GM19043 (cell line): ENCODE data around the gene AFAP1L2.
"Not testable (repeated sequence)": the region's sequence is repeated elsewhere in the genome, so short reads cannot be mapped to it uniquely, and the experiment has no call there.

Experiments
- ATAC-seq: cut with Tn5 transposase; IDR thresholded peaks from one replicate; pipeline ENCODE4 v1.9.1; 2021; ENCODE audit warnings: low read depth; ENCODE audit not compliant: unreplicated experiment

AFAP1L2 gene

DNA sequence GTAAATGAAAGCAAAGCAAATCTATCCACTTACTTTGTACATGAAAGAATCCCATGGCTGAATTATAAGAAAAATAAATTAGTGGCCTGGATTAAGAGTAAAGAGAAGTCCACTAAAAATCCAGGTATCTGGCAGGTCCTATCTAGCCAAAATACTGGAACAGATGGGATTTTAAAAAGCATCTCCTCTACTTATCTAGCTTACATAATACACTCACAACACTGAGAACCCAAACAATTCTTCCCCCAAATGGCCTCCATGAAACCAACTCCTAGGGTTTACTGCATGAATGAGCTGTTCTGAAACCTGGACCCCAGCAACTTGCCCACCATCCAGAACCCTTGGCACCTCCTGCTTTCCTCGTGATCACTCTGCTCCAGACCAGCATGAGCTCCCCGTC, 61.3 kb downstream of the AFAP1L2 start:
- no peak for ATAC-seq

DNA sequence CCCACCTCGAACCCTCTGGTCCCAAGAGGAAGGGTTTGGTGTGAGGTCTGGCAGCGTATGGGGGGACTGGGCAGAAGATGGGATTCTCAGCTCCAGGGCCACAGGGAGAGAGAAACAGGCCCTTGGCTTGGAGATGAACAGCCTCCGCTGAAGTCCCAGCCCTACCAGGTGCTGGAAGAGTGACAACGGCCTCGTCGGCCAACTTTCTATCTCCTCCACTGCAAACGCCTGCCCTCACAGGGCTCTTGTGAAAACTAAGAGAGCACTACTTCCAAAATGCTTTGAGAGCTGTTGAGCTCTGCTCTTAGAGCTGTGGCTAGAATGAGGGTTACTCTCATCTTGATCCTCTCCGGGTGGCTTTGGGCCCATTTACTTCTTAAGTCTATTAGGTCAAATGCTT, 63.5 kb downstream of the AFAP1L2 start:
- no peak for ATAC-seq

DNA sequence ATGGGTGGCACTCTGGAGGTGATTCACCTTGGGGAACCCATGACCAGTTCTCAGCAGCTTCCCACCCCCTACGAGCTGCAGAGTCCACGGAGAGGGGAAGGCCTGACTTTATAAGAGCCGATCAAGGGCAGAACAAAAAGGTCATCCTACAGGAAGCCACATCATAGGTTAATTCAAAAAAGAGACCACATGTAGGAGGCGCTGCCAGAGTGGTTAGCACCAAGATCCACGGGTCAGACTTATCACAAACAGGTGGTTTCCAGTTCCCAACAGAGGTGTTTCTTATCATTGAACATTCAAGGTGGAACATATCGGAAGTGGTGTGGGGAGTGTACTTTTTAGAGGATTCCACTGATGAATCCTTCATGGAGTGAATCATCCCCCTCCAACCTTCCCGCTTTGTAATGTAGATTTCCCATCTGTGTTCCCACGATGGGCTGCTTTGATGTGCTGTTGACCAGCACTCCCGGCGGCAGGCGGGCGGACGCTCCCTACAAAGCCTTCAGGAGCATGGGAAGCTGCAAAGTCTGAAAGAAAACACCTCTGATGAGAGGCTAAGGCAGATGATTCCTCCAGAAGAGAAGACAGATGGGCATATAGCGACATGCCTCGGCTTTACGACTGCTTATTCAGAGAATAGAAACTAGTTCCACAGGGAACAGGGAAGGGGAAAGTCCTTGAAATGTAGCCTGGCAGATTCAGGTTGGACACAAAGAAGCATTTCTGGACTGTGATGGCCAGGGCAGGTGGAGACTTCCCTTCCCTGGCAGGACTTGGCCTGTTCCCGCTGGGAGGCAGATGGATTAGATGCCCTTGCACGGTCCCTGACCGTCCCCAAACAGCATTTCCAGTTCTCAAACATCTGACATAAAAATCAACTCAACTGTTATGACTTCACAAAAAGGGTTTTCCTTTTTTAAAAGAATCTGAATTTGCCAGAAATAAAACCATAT, 66.5 kb downstream of the AFAP1L2 start:
- no peak for ATAC-seq

DNA sequence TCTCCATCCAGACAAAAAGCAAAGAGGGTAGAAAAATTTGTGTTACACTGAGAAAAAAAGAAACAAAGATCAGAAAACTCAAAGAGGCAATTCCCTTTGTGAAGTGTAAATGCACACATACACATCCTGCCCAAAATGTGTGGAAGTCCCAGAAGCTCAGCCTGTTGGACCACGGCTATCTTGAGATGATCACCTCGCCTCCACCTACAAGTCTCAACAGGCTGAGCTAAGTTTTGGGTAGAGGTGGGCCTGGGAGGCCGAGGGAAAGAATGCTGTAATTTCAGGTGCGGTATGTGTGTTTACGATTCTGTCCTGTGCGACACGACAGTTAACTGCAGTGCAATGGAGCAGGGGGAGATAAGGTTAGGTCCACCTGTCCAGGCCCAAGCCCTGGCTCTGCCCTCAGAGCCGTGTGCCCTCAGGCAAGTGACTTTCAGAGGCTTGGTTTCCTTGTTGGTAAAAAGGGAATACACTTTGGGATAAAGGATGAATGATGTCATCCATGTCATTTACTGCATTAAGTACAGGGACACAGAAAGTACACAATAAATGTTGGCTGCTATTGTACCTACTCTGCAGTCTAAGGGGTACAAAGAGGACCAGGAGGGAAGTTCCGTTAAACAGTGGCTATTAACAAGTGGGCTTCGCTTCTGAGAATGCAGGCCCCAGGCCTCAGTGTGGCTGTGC, 67.3 kb downstream of the AFAP1L2 start:
- ATAC-seq = no peak

DNA sequence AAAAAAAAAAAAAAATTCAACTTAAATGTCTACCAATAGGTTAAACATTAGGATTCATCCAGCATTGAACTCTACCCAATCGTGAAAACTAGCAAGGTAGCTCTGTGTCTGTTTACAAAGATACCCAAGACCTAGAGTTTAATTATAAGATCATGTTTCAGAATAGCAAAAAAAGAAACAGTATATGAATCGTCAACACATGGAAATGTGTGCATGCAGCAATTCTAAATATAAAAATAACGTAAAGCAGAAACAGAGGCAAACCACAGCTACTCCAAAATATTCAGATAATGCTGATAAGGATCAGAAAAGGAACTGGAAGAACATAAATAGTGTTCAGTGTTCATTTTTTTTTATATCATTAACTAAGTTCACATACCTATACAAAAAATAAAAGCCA, 68.7 kb downstream of the AFAP1L2 start:
- no peak for ATAC-seq

DNA sequence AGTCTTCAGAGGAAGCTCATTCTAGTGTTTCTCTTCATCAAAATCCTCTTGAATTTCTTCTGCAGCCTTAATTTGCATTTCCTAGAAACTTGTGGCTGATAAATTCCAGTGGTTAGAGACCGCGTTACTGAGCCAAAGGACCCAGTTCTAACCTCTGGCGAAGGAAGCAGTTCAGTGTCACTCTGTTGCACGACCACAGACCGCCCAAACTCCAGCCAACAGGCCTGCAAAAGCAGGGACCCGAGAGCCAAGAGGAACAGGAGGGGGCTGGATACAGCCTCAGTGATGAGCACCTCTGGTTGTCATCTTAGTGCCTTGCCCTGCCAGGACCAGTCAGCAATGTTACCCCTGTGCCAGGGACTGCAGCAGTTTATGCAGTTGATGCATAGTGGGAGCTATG, 70.0 kb downstream of the AFAP1L2 start:
- no peak for ATAC-seq

DNA sequence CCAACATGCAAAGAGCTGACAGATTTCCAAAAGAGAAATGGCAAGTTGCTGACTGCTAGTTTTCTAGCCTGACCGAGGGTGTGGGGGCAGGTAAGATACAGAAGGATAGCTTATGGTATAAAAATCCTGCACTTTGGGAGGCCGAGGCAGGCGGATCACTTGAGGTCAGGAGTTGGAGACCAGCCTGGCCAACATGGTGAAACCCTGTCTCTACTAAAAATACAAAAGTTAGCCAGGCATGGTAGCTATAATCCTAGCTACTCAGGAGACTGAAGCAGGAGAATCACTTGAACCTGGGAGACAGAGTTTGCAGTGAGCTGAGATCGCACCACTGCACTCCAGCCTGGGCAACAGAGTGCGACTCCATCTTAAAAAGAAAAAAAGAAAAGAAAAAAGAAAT, 70.9 kb downstream of the AFAP1L2 start:
- ATAC-seq = not testable (repeated sequence)

DNA sequence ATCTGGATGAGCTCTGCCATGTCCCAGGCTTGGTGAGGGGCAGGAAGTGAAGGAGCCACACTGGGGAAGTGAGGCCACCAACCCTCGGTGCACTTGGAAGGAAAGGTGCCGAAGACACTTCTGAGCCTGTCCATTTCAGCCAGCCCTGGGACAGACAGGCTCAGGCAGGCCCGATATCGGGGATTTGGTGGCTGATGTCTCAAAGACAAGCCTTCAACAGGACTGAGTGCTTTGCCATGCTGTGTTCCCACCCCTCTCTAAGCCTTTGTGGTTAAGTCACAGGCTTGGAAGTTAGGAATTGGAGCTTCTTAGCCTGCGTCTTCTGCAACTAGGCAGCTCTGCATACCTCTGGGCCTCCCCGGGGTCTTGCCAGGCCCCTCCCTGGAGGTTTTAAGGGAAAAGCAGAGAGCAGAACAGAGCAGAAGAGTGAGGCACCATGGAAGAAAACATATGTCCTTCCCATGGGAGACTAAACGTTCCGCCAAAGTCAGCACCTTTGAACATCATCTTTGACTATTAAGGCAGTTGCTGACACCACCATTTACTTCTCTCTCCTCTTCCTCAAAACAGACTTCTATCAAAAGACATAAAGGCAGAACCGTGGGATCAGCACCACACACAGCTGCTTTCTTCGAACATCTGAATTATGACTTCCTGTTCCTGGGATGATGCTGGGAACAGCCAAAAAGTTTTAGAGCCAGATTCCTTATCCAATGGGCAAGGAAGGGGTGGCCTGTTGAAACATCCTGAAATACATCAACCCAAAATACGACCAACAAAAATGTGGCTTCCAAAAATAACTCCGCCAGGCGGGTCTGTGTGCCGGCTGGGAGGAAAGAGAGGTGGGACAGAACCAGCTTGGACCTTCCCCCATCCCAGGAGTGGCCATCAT, 71.8 kb downstream of the AFAP1L2 start:
- ATAC-seq = no peak

DNA sequence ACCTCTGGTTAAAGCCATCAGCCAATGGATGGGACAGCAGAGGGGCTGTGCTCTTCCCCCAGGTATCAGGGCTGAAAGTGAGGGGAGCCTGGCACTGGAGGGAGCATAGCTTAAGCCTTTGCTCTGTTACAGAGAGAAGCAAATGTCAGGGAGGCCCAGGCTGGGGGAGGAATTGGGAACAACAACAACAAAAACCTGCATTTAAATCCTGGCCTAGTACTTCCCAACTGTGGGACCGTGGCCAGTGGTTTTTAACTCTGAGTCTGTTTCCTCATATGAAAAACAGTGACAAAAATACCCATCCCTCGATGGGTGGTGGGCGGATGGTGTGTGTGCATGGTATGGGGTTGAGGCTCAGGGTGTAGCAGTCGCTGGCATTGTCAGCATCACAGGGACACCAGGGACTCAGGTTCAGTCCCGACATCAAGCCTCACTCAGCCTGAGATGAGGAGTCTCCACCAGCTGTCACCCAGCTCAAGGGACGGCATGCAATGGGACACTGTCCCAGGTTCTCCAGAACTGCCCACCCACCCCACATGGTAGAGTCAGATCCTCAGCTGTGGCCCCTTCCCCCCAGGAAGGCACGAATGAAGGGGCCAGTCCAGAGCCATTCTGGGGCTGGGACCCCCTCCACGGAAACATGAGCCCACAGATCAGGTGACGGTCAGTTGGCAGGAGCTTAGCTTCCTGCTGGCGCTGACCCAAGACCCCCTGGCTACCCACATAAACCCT, 74.5 kb downstream of the AFAP1L2 start:
- no peak for ATAC-seq

DNA sequence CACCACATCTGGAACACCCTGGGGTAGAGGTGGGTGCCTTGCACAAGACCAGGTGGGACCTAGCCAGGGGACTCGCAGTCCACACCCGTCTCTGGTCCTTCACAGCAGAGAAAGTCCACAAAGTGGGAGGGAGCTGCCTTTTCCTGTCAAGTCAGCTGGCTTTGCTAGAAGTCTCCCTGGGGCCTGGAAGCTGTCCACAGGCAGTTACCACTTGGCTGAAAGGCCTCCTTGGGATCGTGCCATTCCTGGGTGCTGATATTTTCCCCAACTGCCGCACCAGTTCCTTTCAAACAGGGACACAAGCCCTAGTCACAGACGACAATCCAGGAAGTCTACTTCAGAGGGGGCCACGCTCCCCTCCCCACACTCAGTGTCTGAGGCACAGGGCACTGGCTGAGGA, 75.4 kb downstream of the AFAP1L2 start:
- ATAC-seq = no peak

DNA sequence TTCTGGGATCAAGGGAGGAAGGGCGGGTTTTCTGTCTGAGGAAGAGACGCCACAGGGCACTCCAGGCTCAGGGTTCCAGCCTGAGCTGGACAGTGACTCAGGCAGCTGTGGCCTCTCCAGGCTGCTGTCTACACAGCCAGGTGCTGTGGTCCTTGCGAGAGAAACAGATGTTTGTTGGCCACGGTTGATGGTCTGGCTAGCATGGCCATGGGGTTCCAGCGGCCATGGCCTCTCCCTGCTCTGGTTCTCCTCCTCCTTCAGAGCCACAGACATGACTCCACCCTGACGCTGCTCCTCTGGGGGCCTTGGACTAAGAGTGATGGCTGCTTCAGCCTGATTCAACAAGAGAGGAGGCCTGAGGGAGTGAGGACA, 75.9 kb downstream of the AFAP1L2 start:
- no peak for ATAC-seq

DNA sequence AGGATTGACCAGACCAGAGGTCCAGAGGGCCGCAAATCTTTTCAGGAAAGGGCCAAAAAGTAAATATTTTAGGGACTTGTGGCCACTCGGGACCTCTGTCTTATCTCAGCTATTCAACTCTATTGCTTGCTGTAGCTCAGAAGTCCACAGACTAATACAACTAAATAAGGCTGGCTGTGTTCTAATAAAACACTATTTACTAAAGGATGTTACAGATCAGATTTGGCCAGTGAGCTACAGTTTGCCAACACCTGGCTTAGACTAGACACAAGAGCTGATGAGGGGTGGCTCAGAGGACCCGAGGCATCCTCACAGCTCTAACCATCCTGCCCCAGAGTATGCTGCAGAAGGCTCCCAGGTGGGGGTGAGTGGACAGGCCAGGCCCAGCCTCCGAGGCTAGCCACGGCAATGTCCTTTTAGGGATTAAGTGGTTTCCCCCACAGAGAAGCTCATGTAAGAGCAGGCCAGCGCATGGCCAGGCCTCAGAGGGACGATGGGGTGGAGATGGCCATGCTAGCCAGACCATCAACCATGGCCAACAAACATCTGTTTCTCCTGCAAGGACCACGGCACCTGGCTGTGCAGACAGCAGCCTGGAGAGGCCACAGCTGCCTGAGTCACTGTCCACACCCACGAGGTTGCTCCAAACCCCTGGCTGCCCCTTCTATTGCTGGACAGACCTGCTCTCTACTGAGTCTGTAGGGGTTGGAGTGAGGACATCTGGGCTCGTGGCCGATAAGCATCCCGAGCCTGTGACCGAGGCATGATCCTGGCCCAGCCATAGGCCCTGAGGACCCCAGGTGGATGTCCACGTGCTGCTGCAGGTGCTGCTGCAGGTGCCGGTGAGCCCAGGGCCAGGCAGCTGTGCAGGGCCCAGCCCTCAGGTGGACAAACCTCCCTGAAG, 76.5 kb downstream of the AFAP1L2 start:
- ATAC-seq = no peak

DNA sequence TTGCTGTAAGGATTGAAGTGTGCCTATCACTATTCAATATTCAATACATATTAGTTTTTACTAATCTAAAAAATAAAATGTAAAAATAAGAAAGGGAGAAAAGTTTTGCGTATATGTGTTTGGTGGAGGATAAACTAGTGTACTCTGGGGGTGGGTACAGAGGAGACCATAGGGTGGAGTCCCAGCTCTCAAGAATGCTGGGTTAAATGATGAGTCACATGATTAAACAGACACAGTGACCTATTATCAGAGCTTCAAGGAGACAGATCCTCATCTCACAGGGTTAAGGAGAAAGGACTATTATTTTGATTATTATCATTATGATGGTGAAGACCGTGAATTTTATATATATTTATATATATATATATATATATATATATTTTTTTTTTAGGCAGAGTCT, 77.5 kb downstream of the AFAP1L2 start:
- no peak for ATAC-seq

DNA sequence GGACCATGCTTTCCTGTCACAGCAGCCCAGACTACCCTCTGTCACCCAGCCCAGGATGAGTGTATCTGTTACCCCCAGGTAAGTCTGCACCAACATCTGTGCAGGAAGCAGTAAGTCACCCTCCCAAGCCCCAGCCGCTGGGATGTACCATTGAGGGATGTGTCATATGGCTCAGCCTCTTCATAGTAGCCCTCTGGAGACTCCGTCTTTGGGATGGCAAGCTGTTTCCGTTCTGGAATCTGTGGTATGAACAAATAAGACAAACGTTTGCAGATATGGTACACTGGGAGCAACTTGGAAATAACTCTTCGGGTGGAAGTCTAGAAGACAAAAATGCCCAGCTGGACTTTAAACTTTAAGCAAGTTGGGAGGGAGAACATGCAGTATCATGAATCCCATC, 81.3 kb downstream of the AFAP1L2 start:
- no peak for ATAC-seq

DNA sequence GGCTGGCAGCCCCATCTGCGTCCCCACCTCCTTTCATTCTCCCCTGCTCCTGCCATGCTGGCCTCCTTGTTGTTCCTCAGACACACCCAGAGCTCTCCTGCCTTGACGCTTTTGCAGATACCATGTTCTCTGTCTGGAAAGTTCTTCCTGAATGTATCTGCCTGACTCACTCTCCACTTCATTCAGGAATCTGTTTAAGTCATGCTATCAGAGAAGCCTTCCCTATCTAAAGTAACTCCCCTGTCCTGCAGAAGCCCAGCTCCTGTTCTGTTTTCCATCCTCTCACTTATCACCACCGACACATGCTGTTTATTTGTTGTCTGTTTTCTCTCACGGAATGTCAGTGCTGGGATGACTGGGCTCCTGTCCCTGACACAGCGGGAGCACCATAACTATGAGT, 82.0 kb downstream of the AFAP1L2 start:
- no peak for ATAC-seq

DNA sequence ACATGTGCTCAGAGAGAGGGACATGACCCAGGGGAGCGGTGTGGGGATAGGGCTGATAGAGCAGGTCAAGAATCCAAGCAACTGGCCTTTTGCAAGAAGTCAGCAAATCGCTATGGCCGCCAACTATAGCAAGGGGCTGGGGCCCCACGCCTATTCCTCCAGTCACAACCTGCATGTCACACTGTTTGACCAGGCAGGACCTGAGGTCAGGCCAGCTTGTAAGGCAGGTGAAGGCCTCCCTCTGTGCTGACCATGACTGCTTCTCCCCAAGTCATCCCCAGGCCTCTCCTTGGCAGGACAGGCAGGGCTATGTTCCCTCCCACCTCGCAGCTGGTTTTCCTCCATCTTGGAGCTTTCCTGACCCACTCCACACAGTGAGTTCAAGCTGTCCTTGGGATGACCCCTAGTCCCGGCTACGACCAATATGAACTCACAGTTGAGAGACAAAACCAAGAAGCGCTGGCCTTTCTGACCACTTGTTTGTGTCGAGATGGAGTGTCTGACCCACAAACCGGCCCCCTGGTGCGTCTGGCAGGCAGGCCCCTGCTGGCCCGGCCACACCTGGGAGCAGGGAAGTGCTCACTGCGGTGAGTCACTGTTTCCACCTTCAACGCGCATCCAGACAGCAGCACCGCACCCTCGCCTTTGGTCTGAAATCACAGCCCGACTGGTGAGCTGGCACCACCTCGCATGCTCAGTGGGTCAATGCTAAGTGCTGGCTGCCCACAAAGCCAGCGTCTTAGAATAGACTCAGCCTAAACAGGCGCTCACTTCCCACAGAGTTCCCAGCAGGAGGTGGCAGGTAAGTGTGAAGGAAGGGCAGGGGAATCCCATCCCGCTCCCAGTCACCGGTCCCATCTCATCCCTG, 83.8 kb downstream of the AFAP1L2 start:
- ATAC-seq = no peak

DNA sequence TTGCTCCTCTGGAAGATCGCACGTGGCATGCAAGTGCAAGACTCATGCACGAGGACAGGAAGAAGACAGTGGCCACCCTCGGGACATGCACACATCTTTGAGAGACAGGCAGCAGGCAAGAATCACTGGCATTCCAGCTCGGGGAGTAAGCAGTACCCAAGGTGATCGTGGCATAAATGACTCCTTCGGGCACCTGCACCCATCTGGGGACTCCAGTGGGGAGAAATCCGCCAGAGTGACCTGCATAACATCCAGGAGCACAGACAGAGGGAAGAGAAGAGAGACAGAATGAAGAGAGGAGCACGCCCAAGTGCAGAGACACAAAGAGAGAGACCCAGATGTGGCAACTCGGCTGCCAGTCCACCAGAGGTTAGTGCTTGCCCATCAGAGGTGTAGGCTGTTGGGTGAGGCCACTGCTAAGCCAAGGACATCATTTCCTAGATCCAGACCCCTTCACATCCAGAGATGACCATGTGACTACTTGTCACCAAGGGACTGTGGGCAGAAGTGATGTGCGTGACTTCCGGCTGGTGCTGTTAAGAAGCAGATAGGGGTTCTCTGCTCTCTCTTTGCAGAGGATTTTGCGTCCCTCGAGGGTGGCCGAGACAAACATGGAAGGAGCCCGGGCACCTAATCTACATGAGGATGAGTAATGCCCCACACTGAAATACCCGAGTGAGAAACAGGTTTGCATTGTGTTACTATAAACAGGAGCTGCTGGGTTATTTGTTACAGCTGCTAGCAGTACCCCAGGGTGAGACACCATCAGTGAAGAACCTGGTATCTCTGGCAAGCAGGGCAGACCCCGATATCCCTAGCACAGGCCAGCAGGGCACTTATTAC, 84.7 kb downstream of the AFAP1L2 start:
- no peak for ATAC-seq

DNA sequence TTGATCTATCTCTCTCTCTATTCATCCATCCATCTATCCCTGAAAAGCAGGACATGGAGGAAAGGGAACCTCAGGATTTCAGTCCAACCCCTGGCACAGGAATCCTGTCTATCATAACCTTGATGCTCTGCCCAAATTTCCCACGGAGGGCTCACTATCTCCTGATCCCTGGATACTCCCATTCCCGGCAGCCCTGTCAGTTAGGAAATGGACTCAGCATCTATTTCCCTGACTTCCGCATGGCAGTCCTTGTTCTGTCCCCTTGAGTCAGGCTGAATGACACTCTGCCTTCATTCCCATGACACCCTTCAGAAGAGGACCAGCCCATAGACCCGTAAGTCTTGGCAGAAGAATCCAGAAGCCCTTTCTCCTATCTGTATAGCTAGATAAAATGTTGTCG, 87.6 kb downstream of the AFAP1L2 start:
- ATAC-seq = no peak
